NCI-H1092 (cell line): ENCODE measurements around the gene PEDS1.
"Not testable (repeated sequence)": the region's sequence is repeated elsewhere in the genome, so short reads cannot be mapped to it uniquely, and the experiment has no call there.

Experiments used
- DNase-seq: peaks from one replicate; lab custom pipeline; 2025; lab: John Stamatoyannopoulos, UW

The PEDS1 gene

GRCh38 chr20:50153500-50154377, at the start of gene PEDS1:
Gene PEDS1, minus strand, starts transcription at chr20:50153723. Its CDS starts 86 bp downstream, at chr20:50153637.
- DNase-seq: peak; percentile 82

GRCh38 chr20:50202677-50203076, 49.2 kb upstream of the PEDS1 start:
- no peak for DNase-seq

- not testable (repeated sequence) for DNase-seq
Observed at GRCh38 chr20:50201710-50202109, 48.2 kb upstream of the PEDS1 start.

DNA sequence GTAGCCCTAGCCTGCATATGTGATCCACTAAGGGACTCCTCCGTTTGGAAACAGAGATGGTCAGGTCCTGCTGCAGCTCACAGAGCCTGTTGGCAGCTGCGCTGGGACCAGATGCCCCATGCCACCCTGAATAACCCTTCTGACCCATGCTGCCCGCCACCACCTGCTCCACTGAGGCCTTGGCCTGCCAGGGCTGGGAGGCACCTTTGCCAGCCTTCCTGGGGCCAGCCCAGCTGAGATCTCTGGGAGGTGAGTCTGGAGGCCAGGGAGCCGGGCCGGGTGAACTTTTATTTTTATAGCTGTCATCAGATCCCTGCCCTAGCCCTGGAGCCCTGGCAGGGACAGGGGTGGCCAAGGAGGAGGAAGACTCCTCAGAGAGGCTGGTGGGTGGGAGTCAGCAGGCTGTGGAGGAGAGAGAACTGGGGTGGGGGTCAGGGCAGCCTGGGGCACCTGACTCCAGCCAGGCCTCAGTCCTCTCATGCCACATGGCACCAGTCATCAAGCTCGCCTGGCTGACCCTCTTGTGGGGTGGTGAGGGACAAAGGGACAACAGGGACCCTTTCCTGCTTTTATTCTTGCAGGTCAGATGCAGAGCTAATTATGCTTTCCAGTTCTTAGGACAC, 47.1 kb upstream of the PEDS1 start:
- no peak for DNase-seq

- DNase-seq: no peak
Observed at GRCh38 chr20:50199703-50200102, 46.2 kb upstream of the PEDS1 start.

- DNase-seq: no peak
Observed at GRCh38 chr20:50198716-50199115, 45.2 kb upstream of the PEDS1 start.

DNA sequence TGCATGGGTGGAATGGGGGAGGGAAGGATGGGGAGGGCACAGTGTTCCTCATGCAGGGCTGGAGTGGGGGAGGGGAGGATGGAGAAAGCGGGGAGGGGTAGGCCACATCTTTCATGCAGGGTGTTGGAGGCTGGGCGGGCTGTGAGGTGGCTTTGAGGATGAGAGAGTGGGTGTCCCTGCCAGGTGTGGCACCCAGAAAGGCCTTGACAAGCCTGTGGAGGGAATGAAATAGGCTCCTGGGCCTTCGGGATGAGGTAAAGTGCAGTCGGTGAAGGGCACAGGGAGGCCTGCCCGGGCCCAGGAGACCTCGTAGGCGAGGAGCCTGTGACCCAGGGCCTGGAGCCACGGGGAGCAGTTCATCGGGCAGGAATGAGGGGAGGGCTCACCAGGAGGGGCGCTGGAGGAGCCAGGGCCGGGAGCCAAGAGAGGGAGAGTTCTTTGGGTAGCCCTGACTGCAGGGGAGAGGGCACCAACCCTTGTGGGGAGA, 44.7 kb upstream of the PEDS1 start:
- no peak for DNase-seq

DNA sequence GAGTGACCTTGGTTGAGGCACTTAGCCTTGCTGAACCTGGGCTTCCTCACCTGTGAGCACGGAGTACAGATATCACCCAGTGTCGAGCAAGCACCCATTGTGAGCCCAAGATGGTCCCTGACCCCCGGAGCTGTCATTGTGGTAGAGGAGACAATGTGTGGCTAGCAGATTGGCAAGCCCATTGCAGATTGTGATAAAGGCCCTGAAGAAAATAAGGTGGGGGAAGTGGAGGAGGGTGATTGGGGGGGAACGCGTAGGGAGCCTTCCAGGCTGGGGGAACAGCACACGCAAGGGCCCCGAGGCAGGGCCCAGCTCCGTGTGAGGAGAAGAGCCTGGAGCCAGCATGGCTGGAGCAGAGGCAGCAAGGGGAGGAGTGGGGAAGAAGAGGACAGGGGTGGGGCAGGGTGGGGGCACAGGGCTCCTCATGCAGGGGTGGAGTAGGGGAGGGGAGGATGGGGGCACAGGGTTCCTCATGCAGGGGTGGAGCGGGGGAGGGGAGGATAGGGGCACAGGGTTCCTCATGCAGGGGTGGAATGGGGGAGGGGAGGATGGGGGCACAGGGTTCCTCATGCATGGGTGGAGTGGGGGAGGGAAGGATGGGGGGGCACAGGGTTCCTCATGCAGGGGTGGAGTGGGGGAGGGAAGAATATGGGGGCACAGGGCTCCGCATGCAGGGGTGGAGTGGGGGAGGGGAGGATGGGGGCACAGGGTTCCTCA, 44.1 kb upstream of the PEDS1 start:
- no peak for DNase-seq

DNA sequence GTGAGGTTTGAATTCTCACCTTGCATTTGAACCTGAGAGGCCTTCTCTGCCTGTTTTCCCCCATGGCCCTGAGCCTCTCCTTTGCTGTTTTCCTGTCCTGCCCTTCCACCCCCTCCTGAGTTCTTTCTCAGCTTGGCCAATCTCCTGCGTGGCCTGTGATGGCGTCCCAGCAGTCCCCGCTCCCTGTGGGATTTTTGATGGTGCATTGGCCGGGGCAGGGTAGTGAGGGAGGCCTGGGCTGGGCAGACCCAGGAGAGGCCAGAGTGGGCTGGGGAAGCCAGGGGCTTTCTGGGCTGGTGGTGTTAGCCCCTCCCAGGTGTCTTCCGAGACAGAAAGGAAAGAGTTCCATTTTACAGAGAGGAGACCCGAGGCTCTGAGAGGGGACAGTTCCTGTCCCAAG, 43.4 kb upstream of the PEDS1 start:
- no peak for DNase-seq

- no peak for DNase-seq
Observed at GRCh38 chr20:50196248-50196647, 42.7 kb upstream of the PEDS1 start.

DNA sequence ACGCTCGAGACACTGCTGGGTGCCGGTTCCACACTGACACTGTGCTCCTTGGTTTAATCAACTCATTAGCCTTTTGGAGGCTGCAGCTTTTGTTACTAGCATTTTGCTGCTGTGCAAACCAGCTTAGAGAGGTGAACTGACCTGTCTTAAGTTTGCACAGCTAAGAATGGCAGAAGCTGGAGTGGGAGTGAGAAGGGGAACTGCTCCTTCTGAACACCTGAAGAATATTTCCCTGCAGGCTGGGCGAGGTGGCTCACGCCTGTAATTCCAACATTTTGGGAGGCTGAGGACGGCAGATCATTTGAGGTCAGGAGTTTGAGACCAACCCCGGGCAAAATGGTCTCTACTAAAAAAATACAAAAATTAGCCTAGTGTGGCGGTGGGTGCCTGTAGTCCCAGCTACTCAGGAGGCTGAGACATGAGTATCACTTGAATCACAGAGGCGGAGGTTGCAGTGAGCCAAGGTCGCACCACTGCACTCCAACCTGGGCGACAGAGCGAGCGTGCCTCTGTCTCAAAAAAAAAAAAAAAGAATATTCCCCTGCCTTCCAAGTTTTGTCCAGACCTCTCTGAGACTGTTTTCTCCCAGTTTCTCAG, 42.1 kb upstream of the PEDS1 start:
- DNase-seq: no peak

DNA sequence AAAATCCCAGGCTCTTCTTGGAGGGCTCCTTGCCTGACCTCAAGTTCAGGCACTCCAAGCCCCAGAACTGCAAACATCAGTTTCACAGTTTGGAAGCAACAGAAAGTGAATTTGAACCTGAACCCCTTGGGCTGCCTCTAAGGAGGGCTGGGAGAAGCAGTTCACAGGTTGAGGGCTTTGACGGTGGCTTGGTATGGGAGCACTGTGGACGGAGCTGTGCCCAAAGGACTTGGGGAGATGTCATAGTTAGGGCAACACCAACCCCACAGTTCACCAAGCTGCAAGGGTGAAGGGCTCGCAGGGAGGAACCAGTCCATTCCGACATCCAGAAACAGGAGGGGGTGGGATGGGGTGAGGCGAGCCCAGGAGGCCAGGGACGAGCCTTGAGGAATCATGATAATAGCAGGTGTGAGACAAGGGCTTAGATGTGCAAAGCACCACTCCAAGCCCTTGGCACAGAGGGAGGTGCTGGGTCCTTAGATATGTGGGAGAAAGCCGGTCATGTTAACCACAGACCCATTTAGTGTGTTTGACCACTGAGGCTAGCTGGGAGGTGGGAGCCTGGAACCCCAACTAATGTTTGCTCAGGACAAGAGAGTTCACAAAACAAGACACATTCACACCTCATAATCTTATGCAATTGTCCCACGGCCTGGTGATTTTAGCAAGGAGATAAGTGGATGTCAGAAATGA, 41.5 kb upstream of the PEDS1 start:
- no peak for DNase-seq

DNA sequence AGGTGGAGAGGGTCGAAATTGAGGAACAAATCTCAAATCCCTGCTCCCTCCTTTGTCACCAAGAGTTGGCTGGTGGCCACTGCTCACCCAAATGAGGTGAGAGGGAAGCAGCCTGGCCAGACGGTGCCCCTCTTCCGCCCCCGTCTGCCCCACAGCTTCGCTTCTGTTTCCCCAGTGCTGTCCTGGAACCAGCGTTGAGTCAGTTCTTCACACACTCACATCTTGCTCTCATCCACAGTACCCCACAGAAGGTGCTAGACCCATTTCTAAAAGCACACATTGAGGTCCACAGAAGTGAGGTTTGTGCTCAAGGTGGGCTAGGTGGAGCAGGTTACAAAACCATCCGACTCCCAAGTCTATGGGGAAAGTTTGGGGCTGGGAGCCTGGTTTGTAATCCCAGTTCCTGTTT, 40.9 kb upstream of the PEDS1 start:
- no peak for DNase-seq

GRCh38 chr20:50193836-50194421, 40.4 kb upstream of the PEDS1 start:
- no peak for DNase-seq

DNA sequence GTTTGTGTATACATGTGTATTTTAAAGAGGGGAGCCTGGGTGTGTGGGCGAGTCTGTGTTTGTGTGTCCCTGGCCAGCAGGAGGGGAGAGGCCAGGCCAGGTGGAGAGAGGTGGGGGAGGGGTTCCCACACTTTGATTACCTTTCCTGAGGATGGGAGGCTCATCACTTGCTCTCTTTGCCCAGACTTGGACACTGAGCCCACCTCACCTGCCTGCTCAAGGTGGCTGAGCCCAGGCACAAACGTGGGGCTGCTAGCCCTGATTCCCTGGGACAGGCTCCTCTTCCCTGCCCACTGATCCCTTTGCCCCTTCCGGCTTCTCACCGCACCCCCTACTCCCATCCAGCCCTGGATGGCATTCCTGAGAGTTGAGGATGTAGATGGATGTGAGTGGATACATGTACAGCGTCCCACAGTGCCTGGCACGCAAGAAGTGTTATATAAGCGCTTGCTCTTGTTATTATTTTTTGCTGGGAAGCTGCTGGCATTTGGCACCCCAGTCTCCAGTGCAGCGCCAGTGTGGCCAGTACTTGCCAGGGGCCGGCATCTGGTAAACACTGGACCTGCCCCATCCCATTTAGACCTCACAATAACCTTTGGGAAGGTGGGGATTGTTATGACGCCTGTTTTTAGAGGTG, 39.8 kb upstream of the PEDS1 start:
- no peak for DNase-seq

DNA sequence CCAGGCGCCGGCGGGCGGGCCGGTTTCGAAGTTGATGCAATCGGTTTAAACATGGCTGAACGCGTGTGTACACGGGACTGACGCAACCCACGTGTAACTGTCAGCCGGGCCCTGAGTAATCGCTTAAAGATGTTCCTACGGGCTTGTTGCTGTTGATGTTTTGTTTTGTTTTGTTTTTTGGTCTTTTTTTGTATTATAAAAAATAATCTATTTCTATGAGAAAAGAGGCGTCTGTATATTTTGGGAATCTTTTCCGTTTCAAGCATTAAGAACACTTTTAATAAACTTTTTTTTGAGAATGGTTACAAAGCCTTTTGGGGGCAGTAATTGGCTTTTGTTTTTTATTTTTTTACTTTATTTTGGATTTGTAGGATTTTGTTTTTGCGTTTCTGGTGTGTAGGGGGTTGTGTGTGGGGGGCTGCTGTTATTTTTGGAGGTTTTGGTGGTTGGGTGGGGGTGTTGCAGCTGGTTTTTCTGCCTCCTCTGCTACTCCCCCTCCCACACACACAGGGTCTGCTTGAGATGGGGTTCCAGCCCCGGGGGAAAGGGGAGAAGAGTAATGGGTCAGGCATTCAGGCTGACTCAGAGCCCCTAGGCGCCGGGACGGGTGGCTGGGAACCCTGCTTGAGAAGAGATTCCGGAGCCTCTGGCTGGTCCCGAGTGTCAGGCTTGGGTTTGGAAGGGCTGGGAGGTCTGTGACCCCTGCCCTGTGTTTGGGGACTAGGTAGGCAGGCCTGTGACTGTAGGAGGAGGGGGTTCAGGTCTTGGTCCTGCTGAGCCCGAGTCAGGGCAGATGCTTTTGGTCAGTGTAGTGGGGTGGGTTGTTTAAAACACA, 39.1 kb upstream of the PEDS1 start:
- DNase-seq: peak; percentile 19

GRCh38 chr20:50191544-50192363, 38.2 kb upstream of the PEDS1 start:
- DNase-seq: peak; percentile 28

DNA sequence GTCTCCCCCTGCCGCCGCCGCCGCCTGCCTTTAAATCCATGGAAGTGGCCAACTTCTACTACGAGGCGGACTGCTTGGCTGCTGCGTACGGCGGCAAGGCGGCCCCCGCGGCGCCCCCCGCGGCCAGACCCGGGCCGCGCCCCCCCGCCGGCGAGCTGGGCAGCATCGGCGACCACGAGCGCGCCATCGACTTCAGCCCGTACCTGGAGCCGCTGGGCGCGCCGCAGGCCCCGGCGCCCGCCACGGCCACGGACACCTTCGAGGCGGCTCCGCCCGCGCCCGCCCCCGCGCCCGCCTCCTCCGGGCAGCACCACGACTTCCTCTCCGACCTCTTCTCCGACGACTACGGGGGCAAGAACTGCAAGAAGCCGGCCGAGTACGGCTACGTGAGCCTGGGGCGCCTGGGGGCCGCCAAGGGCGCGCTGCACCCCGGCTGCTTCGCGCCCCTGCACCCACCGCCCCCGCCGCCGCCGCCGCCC, 37.6 kb upstream of the PEDS1 start:
- no peak for DNase-seq
